Measurements from ENCODE around the gene ARPC5L. TPM values are rescaled to one million over a fixed set of nuclear protein-coding genes. Genes with fewer than 3 reads are reported as not detected.
A peak's percentile ranks its signal among the peaks of the same experiment; 100 is the strongest.

Gene ARPC5L
- total RNA-seq, 1 experiment from 2014 or later = 50.0 TPM

DNA sequence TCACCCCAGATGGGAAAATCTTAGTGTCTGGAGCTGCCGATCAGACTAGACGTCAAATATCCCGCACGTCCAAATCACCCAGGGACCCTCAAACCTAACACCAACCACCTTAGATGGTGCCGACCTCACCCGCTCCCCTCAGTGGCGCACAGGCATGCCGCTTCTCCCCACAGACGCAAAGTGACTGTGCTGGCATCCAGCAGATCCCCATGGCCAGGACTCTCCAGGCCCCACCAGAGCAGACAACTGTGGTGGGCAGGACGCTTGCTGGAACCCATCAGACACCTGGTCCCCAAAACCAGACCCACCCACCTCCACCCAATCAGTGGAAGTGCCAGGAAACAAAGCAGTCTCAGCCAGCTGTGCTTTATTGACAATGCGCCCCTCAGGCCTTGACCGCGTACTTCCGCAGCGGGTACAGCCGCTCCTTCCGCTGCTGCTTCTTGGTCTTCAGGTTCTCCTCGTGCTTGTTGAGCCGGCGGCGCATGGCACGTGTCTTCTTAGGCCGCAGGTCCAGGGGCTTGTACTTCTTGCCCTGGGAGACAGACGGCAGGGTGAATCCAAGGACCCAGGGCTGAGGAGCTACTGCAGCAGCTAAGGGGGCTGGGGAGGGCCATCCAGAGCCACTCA lies 4.3 kb upstream of the ARPC5L start:
- Histone ChIP-seq H2AFZ (ENCODE audit: low read depth, low read length, poor library complexity, severe bottlenecking) (no peak overlapping the region), H3K4me2 (ENCODE audit: low read length) (peak overlapping the region; percentile 29; the same call in 1 of the 2 replicates), H3K9me2 (ENCODE audit: insufficient read depth) (no peaks in the 10 kb centered on the region), H4K20me1 (ENCODE audit: insufficient read depth) (peaks cover 50% of the 10 kb centered on the region), H3K4me3 (replicated peaks in 1 of 2; ENCODE audit: low read depth in 1 of 2, low read length in 2 of 2) (no peak overlapping the region), H3K27ac (ENCODE audit: low read depth, low read length) (0 out of 2 replicates have a peak overlapping the region, but pooled peaks have one; percentile 16), H3K4me1 (ENCODE audit: control insufficient read depth in 1 of 2, insufficient read depth in 2 of 2, low read length in 2 of 2) (peaks cover 9 to 52% of the 10 kb centered on the region in 2 experiments; a peak in 3 of 4 replicates), H3K9me3 (ENCODE audit: control insufficient read depth in 1 of 2, insufficient read depth in 1 of 2, low read depth in 1 of 2, low read length in 2 of 2) (no peaks in the 10 kb centered on the region), H3K36me3 (ENCODE audit: control insufficient read depth in 1 of 2, insufficient read depth in 2 of 2, low read length in 2 of 2) (peaks cover 33 to 46% of the 10 kb centered on the region in 2 experiments), H3K79me2 (ENCODE audit: insufficient read depth, low read length) (peaks cover 39% of the 10 kb centered on the region), H3K9ac (ENCODE audit: low read length) (peak overlapping the region; percentile 5; the same call in 1 of the 2 replicates), H3K27me3 (ENCODE audit: insufficient read depth, low read length) (no peaks in the 10 kb centered on the region)
- ChIA-PET POLR2A (interaction anchor here (2.6 to 4.4 kb wide), 2 partner anchors 78 to 86 kb away, joined by 8 to 21 read pairs; partner anchors contain the start of gene NR6A1), CTCF (interaction anchor here (0.9 to 11.7 kb wide), 3 partner anchors 11 to 83 kb away, joined by 3 to 601 read pairs (median 7); partner anchors contain the start of genes NR6A1 and OLFML2A), RAD21 (ENCODE audit: low non-redundant PET in 1 of 2, low total read pairs in 2 of 2, uncharacterized antibody in 2 of 2, unreplicated experiment in 2 of 2) (no interaction called here)
- ATAC-seq (no peak), DNase-seq (ENCODE audit: low read depth, low spot score) (no peak)
- BruUV-seq (replicated peaks) = no TSS peak
- TF ChIP-seq ELF1 (IDR thresholded peaks at IDR 0.05; ENCODE audit: borderline replicate concordance, low read depth) (no peak), SRF (IDR thresholded peaks at IDR 0.05; ENCODE audit: low read depth) (no peak)
- TF ChIP-seq, protein P1, sequence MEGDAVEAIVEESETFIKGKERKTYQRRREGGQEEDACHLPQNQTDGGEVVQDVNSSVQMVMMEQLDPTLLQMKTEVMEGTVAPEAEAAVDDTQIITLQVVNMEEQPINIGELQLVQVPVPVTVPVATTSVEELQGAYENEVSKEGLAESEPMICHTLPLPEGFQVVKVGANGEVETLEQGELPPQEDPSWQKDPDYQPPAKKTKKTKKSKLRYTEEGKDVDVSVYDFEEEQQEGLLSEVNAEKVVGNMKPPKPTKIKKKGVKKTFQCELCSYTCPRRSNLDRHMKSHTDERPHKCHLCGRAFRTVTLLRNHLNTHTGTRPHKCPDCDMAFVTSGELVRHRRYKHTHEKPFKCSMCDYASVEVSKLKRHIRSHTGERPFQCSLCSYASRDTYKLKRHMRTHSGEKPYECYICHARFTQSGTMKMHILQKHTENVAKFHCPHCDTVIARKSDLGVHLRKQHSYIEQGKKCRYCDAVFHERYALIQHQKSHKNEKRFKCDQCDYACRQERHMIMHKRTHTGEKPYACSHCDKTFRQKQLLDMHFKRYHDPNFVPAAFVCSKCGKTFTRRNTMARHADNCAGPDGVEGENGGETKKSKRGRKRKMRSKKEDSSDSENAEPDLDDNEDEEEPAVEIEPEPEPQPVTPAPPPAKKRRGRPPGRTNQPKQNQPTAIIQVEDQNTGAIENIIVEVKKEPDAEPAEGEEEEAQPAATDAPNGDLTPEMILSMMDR (IDR thresholded peaks at IDR 0.05 in 2 of 3, conservative IDR thresholded peaks at IDR 0.05 in 1 of 3; ENCODE audit: borderline replicate concordance in 1 of 3, insufficient read depth in 1 of 3, low read depth in 2 of 3, low read length in 2 of 3) = no peak
- intact Hi-C loops (cut with micrococcal nuclease) = loop anchor here (5.0 to 10.0 kb wide), 2 partner anchors 285 to 443 kb away; partner anchors contain the start of genes PSMB7 and SCAI

Data from HCT116 (cell line).